Measurements from ENCODE around the gene SLC25A24.
A peak's percentile ranks its signal among the peaks of the same experiment; 100 is the strongest.
"Not testable (repeated sequence)": the region's sequence is repeated elsewhere in the genome, so short reads cannot be mapped to it uniquely, and the experiment has no call there.

The SLC25A24 gene

DNA sequence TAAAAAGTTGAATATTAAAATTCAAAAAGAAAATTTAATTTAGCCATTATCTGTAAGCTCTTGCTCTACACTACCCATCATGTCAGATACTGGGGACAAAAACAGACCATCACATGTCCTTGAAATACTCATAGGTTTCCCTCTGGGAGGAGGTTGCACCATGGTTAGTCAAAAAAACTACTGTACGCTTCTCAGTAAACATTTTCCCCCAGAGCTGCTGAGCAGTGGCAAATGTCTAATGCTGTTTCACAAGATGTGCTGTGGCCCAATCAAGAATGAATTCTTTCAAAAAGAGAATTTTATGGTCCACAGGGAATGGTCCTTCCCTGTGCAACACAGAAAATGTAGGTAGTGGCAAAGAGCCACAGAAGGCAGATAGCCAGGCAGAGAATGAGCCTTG lies 6.1 kb downstream of the SLC25A24 start:
- DNase-seq (ENCODE audit: low read depth): no peak

DNA sequence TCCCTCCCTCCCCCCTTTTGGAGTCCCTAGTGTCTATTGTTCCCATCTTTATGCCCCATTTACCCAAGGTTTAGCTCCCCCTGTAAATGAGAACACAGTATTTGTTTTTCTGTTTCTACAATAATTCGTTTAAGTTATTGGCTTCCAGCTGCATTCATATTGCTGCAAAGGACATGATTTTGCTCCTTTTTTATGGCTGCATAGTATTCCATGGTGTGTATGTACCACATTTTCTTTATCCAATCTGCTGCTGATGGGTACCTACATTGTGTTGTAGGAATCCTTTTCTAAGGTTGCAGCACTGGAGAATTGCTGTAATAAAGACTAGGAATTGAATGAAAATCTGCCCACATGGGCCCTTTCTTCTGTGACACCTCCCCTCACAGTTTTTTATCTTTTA lies 6.8 kb downstream of the SLC25A24 start:
- no peak for DNase-seq (ENCODE audit: low read depth)

DNA sequence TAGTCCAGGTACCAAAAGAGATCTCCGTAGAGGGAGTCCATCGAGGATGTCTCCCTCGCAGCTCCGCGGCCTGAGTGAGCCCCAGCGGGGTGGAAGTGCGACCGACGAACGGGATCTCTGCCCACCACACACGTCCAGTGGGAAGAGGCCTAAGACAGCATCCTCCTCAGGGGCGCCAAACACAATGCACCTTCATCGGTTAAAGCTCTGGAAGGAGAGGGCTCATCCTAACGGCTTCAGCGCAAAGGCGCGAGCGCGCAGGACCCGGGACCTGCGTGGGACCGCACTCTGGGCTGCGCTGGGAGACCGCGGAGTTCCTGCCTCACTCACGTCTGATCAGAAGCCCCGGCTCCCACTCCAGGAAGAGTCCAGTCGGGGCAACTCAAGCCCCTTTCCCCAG lies 7.6 kb downstream of the SLC25A24 start:
- DNase-seq (ENCODE audit: low read depth): no peak

DNA sequence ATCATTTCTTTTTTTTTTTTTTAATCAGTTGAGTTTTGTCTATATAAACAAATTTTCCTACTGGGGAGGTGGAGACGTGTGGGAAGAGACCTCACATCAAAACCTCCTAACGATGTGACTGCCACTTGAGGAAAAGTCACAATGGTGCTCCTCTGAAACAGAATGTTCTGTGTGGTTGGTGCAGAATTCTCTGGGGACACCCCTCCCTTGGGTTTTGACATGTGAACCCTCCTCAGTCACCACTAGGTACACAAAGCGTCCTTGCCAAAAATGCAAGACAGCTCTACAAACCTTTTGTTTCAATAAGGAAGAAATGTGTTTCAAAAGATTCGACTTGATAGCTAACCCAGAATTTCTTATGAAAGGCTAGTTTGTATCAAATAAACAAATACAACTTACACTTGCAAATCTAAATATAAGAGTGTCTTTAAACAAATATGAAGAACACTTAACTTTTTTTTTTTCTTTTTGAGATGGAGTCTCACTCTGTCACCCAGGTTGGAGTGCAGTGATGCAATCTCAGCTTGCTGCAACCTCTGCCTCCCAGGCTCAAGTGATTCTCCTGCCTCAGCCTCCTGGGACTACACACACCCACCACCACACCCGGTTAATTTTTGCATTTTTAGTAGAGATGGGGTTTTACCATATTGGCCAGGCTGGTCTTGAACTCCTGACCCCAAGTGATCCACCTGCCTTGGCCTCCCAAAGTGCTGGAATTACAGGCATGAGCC lies 9.3 kb downstream of the SLC25A24 start:
- DNase-seq (ENCODE audit: low read depth): no peak

DNA sequence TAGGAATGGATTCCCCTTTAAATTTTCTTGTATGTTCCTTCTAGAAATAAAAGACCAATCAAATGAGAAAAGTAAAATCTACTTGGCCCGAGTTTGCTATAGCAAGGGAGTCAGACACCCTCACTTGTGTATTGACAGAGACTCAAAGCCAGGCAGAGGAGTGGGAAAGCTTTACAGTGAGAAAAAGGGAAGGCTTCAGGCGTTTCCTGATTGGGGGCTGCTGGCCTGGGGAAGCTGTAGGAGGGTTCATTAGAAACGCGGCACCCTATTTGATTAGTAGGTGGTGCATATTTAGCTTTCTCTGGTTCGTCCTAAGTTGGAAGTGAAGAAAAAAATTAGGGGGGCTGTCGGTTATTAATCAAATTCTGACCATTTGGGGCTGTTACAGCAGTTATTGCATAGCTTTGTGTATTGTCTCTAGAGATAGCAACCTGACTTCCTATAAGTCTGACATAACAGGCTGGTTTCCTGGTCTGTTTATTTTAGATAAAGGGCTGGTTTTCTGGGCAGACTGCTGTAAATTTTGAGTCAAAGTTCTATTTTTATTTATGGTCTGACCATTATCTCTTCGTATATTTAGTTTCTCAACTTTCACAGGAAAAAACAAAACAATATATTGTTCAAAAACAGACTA lies 10.0 kb downstream of the SLC25A24 start:
- no peak for DNase-seq (ENCODE audit: low read depth)

DNA sequence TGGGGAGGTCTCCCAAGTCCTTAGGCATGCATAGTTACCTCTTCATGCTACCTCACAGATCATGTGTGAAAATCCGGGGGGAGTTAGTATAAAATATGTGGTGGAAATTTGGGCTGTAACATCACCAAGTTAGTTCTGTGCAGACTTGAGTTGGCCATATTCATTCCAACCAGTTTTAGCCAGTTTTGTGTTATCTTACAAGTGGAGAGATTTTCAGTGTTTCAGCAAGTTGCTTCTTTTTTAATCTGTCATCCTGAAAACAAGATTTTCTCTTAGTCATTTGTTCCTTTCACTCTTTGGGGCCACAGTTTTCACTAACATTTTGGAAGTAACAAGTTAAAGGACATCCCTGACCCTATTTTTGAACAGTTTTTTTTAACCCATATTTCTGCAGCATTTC lies 11.3 kb downstream of the SLC25A24 start:
- DNase-seq (ENCODE audit: low read depth): no peak

DNA sequence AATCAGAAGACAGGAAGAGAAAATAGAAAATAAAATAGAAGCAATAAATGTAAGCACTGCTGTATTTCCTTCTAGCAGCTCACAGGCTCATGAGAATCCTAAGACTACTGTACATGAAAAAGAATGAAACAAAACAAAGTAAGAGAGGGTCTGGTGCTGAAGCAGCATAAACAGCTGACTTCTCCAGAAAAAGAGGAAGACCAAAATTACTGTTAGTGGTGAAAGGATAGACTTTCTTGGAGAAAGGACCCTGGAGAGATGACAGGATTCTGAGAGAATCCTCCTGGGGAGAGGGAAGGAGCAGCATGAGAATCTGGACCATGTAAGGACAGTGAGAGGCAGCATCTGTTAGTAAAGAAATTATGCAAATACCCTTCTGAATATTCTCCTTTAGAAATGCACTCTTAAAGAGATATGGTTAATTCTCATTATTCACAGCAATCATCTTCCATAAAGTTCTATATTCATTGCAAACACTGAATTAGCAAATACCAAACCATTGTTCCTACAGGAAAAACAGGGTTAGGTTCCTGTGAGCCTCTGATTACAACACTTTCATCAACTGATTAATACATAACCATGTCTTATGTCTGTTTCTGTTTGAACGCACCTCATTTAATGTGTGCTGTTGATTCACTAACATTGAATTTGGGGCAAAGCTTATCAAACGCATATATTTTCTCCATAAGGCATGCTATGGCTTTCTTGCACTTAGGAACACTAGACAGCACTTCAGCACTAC lies 17.0 kb downstream of the SLC25A24 start:
- no peak for DNase-seq (ENCODE audit: low read depth)

DNA sequence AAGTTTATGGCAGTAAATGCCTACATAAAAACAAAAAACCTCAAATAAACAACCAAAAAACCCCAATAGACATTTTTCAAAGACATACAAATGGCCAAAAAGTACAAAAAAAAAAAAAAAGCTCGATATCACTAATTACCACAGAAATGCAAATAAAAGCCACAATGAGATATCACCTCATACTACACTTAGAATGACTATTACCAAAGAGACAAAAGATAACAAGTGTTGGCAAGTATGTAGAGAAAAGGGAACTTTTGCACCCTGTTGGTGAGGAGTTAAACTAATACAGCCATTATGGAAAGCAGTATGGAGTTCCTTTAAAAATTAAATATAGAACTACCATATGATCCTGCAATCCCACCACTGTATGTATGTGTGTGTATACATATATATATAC lies 21.1 kb downstream of the SLC25A24 start:
- no peak for DNase-seq (ENCODE audit: low read depth)

DNA sequence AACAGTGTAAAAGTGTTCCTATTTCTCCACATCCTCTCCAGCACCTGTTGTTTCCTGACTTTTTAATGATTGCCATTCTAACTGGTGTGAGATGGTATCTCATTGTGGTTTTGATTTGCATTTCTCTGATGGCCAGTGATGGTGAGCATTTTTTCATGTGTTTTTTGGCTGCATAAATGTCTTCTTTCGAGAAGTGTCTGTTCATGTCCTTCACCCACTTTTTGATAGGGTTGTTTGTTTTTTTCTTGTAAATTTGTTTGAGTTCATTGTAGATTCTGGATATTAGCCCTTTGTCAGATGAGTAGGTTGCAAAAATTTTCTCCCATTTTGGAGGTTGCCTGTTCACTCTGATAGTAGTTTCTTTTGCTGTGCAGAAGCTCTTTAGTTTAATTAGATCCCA lies 37.7 kb downstream of the SLC25A24 start:
- DNase-seq (ENCODE audit: low read depth): not testable (repeated sequence)

DNA sequence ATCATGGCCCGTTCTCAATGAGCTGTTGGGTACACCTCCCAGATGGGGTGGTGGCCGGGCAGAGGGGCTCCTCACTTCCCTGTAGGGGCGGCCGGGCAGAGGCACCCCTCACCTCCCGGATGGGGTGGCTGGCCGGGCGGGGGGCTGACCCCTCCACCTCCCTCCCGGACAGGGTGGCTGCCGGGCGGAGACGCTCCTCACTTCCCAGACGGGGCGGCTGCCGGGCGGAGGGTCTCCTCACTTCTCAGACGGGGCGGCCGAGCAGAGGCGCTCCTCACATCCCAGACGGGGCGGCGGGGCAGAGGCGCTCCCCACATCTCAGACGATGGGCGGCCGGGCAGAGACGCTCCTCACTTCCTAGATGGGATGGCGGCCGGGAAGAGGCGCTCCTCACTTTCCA lies 40.2 kb downstream of the SLC25A24 start:
- not testable (repeated sequence) for DNase-seq (ENCODE audit: low read depth)

DNA sequence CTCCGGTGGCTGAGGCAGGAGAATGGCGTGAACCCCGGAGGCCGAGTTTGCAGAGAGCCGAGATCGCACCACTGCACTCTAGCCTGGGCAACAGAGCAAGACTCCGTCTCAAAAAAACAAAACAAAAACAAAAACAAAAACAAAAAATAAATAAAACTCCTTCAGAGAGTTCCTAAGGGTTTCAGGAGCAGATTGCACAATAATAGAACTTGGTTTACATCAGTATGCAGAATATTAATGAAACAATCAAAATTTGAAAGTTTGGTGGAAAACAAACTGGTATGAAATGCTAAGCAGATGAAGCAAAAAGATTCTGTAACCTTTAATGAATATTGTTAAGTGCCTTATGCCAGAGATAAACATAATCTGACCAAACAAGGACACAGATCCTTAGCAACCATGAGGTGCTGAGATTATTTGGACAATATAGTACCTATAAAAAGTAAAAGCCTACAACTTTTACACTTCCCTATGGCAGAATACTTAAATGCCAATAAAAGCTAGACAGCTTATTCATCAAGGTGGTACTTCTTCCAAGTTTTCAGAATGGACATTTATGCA lies 41.2 kb downstream of the SLC25A24 start:
- no peak for DNase-seq (ENCODE audit: low read depth)

DNA sequence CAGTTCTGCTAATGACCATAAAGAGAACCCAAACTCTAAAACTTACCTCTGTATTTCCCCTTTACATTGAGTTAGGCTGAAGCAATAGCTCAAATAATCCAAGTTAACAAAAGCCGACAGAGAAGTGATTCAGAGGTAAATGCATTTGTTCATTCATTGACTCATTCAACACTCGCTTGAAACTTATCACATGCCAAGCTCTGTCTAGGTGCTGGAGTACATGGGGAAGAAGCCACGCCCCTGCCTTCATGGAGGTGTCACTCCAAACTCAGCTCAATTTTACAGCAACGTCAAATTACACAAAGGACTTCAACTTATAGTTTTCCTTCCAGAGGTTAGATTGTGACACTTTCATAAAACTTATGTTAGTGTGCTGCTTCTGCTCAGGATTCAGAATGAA lies 45.8 kb downstream of the SLC25A24 start:
- DNase-seq (ENCODE audit: low read depth): no peak

DNA sequence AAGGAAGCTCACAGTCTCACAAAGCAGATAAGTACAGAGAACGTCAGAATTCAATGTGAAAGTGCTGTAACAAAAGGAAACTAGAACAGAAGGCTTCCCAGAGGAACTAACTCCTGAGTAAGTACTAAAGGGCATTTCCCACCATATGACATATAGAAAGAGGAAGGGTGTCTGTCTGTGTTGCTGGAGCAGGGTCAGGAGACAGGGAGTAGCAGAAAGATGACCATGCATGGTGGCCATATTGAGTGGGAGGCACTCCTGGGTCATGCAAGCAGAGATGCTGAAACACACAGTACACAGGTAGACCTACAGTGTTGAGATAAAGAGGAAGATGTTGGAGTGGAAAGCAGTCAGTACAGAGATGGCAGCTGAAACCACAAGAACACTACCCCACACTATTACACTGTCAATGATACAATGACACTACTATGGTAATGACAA lies 47.3 kb downstream of the SLC25A24 start:
- DNase-seq (ENCODE audit: low read depth): no peak

DNA sequence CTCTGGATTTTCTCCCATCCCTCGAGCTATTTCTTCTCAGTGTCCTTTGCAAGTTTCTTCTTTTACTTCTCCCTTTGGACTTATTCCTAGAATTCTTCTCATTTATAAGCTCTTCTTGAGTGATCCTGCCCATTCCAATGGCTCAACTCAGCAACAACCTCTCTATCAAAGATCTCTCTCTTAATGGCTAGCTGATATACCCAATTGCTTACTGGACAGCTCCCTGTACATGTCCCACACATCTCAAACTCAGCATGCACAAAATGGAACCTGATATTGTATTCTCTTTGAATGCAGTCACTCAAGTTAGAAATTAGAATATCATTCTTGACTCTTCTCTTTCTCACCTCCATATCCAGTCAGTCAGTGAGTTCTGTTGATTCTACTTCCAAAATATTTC lies 48.6 kb downstream of the SLC25A24 start:
- DNase-seq (ENCODE audit: low read depth): no peak

DNA sequence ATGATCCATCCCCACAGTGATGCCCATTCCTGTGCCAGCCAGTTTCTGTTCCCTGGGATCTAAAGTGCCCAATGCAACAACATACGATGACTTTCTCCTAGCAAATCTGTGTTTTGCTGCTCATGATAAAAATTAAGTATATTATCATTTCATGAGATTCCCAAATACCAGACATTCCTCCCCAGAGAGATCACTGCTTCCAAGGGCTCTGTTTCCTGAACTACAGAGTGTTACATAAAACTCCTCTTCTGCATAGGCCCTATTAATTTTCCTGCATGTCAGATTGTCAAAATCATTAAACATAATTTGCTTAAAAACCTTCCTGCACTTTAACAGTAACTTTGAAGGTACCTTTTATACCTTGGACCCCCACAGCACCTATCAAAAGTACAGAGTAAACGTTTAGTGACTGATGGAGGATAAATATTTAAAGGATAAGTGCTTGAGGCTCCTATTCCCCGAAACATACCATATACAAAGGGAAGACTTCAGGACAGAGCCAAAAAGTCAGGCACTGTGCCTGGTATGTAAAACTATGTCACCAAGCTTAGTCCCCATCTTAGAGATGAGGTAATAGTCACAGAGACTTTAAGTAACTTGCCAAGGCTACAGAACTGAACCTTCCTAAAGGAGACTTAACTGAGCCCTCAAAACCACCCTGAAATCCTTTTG lies 50.2 kb downstream of the SLC25A24 start:
- no peak for DNase-seq (ENCODE audit: low read depth)

DNA sequence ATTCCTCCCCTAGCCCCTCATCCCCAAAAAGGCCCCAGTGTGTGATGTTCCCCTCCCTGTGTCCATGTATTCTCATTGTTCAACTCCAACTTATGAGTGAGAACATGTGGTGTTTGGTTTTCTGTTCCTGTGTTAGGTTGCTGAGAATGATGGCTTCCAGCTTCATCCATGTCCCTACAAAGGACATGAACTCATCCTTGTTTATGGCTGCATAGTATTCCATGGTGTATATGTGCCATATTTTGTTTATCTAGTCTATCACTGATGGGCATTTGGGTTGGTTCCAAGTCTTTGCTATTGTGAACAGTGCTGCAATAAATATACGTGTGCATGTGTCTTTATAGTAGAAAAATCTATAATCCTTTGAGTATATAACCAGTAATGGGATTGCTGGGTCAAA lies 55.6 kb downstream of the SLC25A24 start:
- not testable (repeated sequence) for DNase-seq (ENCODE audit: low read depth)

DNA sequence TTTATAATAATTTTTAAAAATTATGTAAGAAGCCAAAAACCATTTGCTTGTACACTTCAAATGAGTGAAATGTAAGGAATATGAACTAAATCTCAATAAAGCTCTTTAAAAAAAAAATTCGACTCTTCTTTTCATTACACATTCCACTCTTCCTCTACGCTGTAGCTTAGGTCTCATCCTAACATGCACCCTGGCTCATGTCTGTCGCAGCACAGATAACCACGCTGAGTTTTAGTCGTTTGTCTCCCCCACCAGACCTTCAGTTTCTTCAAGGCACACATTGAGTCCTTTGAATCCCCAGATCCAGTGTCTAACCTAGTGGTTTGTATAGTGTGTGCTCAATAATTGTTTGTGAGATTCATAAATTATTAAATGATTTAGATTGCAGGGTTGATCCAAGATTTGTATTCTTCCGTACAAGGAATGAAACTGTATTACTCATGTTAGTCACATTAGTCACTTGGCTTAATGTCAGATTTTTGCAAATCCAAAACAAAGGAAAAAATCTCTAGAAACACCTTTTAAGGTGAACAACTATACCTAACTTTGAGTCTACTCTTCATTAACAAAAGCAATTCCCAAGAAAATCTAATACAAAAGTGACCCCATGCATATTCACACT lies 57.3 kb downstream of the SLC25A24 start:
- DNase-seq (ENCODE audit: low read depth): peak; percentile 38

DNA sequence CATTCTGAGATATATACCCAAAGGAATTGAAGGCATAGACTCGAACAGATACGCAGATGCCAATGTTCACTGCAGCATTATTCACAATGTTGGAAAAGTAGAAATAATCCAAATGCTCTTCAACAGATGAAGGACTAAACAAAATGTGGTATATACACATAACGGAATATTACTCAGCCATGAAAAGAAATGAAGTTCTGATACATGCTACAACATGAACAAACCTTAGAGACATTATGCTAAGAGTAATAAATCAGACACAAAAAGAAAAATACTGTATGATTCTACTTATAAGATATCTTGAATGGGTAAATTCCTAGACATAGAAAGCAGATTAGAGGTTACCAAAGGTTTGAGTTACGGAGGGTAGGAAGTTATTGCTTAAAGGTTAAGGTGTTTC lies 57.9 kb downstream of the SLC25A24 start:
- DNase-seq (ENCODE audit: low read depth): no peak

DNA sequence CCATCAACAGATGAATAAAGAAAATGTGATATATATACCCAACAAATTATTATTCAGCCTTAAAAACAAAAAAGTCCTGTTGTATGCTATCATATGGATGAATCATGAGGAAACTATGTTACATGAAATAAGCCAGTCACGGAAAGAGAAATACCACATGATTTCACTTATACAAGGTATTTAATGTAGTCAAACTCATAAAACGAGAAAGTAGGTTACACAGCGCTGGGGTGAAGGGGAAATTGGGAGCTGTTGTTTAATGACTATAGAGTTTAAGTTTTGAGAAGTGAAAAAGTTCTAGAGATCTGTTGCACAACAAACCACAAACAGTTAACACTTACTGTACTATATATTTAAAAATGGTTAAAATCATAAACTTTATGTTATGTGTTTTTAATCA lies 58.5 kb downstream of the SLC25A24 start:
- peak; percentile 53 for DNase-seq (ENCODE audit: low read depth)

DNA sequence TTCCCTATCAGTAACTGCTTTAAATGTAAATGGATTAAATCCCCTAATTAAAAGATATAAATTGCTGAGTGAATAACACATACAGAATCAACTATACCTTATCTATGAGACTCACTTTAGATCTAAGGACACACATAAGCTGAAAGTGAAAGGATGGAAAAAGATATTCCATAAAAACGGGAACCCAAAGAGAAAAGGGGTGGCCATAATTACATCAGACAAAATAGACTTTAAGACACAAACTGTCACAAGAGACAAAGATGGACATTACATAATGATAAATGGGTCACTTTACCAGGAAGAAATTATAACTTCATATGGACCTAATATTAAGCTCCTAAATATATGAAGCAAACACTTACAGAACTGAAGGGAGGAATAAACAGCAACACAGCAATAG lies 59.2 kb downstream of the SLC25A24 start:
- no peak for DNase-seq (ENCODE audit: low read depth)

DNA sequence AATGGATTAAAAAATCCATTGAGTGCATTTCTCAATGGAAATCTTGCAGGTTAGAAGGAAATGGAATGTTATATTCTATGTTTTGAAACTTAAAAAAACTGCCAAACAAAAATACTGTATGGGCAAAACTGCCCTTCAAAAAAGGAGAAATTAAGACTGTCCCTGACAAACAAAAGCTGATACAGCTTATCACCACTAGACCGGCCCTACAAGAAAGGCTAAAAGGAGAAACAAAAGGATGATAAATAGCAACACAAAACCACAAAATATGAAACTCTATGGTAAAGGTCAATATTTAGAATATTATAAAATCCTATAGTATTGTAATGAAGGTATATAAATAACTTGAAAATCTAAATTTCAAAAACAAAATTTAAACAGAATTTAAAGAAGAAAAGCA lies 60.0 kb downstream of the SLC25A24 start:
- DNase-seq (ENCODE audit: low read depth): no peak

DNA sequence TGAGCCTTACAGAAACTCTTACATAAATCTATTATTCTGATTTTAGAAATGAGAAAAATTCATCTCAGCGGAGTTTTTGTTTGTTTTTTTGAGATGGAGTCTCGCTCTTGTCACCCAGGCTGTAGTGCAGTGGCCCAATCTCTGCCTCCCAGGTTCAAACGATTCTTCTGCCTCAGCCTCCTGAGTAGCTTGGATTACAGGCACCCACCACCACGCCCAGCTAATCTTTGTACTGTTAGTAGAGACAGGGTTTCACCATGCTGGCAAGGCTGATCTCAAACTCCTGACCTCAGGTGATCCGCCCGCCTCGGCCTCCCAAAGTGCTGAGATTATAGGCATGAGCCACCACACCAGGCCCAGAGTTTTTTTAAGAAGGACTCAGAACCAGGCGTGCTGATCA lies 60.6 kb downstream of the SLC25A24 start:
- not testable (repeated sequence) for DNase-seq (ENCODE audit: low read depth)

Data from HS-5 (cell line).